ENCODE data around the gene ICAM1.

GRCh38 chr19:10256970-10257615 is 13.8 kb upstream of the ICAM1 start:
- no peak for TF ChIP-seq POLR2A (IDR thresholded peaks at IDR 0.05)
- no peak for TF ChIP-seq CTCF (IDR thresholded peaks at IDR 0.05)

All from uterus (tissue), 2 donors.